ENCODE data around the gene SNAP25. TPM values are rescaled to one million over a fixed set of nuclear protein-coding genes. Genes with fewer than 3 reads are reported as not detected.

SNAP25 gene
- total RNA-seq, 1 donor from 2014 or later = 0.60 TPM

DNA sequence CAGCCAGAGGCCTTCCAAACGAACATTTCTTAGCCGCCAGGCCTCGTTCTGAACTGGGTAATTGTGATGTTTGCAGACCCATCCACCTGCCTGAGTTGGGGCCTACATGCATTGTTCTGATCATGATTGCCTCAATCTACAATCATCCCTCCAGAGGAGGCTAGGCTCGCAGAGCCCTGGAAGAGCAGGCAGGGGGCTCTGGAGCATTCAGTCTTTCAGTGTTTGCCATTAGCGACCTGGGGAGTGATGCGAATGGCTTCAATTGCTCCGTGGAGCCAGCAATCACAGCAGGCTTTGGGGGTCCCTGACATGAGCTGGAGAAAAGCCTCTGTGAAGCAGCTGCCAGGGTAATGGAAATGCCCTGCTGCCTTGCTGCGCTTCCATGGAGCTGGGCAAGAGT is 22.0 kb downstream of the SNAP25 start:
- H3K36me3 Mint-ChIP-seq (ENCODE audit: low read depth) = no peaks in the 10 kb centered on the region
- no peak for DNase-seq (ENCODE audit: low spot score)
- no peak overlapping the region for H3K27ac Mint-ChIP-seq (ENCODE audit: unreplicated experiment)
- no peaks in the 10 kb centered on the region for H3K9me3 Mint-ChIP-seq (ENCODE audit: low read depth)
- TF ChIP-seq CTCF (IDR thresholded peaks at IDR 0.05) = no peak
- peaks cover 4% of the 10 kb centered on the region for H3K27me3 Mint-ChIP-seq (ENCODE audit: low read depth)
- H3K4me1 Mint-ChIP-seq (ENCODE audit: low read depth) = no peaks in the 10 kb centered on the region
- H3K4me3 Mint-ChIP-seq (ENCODE audit: unreplicated experiment) = no peak overlapping the region

GRCh38 chr20:10242166-10242565 is 23.5 kb downstream of the SNAP25 start:
- H3K36me3 Mint-ChIP-seq (ENCODE audit: low read depth) = no peaks in the 10 kb centered on the region
- H3K27ac Mint-ChIP-seq (ENCODE audit: unreplicated experiment) = no peak overlapping the region
- H3K4me1 Mint-ChIP-seq (ENCODE audit: low read depth) = no peaks in the 10 kb centered on the region
- H3K27me3 Mint-ChIP-seq (ENCODE audit: low read depth) = peaks cover 7% of the 10 kb centered on the region
- no peak for TF ChIP-seq CTCF (IDR thresholded peaks at IDR 0.05)
- DNase-seq (ENCODE audit: low spot score) = no peak
- H3K4me3 Mint-ChIP-seq (ENCODE audit: unreplicated experiment) = no peak overlapping the region
- H3K9me3 Mint-ChIP-seq (ENCODE audit: low read depth) = no peaks in the 10 kb centered on the region

- H3K9me3 Mint-ChIP-seq (ENCODE audit: low read depth) = no peaks in the 10 kb centered on the region
- H3K36me3 Mint-ChIP-seq (ENCODE audit: low read depth) = no peaks in the 10 kb centered on the region
- no peaks in the 10 kb centered on the region for H3K4me1 Mint-ChIP-seq (ENCODE audit: low read depth)
- TF ChIP-seq CTCF (IDR thresholded peaks at IDR 0.05) = no peak
- H3K27ac Mint-ChIP-seq (ENCODE audit: unreplicated experiment) = no peak overlapping the region
- no peak overlapping the region for H3K4me3 Mint-ChIP-seq (ENCODE audit: unreplicated experiment)
- DNase-seq (ENCODE audit: low spot score) = no peak
- H3K27me3 Mint-ChIP-seq (ENCODE audit: low read depth) = peaks cover 3% of the 10 kb centered on the region
Measured at GRCh38 chr20:10247440-10247839, 28.8 kb downstream of the SNAP25 start.

GRCh38 chr20:10249048-10249770 is 30.6 kb downstream of the SNAP25 start:
- H3K27me3 Mint-ChIP-seq (ENCODE audit: low read depth) = peaks cover 3% of the 10 kb centered on the region
- no peaks in the 10 kb centered on the region for H3K4me1 Mint-ChIP-seq (ENCODE audit: low read depth)
- TF ChIP-seq CTCF (IDR thresholded peaks at IDR 0.05) = no peak
- no peak overlapping the region for H3K4me3 Mint-ChIP-seq (ENCODE audit: unreplicated experiment)
- DNase-seq (ENCODE audit: low spot score) = no peak
- no peak overlapping the region for H3K27ac Mint-ChIP-seq (ENCODE audit: unreplicated experiment)
- no peaks in the 10 kb centered on the region for H3K9me3 Mint-ChIP-seq (ENCODE audit: low read depth)
- no peaks in the 10 kb centered on the region for H3K36me3 Mint-ChIP-seq (ENCODE audit: low read depth)

DNA sequence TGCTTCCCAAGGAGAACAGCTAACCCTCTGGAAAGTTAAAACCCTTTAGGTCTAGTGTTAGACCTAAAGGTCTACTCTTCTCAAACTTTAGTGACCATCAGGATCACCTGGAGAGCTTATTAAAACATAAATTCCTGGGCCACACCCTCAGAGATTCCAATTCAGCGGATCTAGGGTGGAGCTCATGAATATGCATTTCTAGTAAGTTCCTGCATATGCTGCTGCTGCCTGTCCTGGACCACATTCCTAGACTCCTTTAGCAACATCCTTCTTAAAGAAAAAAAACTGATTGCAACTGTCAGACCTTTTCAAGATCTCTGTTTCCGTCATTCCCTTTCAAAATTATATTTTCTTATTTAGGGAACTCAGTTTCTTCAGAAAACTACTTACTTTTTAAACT is 31.2 kb downstream of the SNAP25 start:
- Mint-ChIP-seq H3K27ac (ENCODE audit: unreplicated experiment) (no peak overlapping the region), H3K36me3 (ENCODE audit: low read depth) (no peaks in the 10 kb centered on the region), H3K27me3 (ENCODE audit: low read depth) (peaks cover 3% of the 10 kb centered on the region), H3K9me3 (ENCODE audit: low read depth) (no peaks in the 10 kb centered on the region), H3K4me1 (ENCODE audit: low read depth) (no peaks in the 10 kb centered on the region), H3K4me3 (ENCODE audit: unreplicated experiment) (no peak overlapping the region)
- no peak for DNase-seq (ENCODE audit: low spot score)
- TF ChIP-seq CTCF (IDR thresholded peaks at IDR 0.05) = no peak
